Urinary bladder (tissue), 4 donors: ENCODE results near the gene SDHD. TPM values are rescaled to one million over a fixed set of nuclear protein-coding genes. Genes with fewer than 3 reads are reported as not detected.
"Not testable (repeated sequence)": the region's sequence is repeated elsewhere in the genome, so short reads cannot be mapped to it uniquely, and the experiment has no call there.

Source experiments
- DNase-seq: peaks from one replicate; pipeline ENCODE4 v3.0.0-alpha.2; 2015; ENCODE audit errors: extremely low spot score
- H3K27ac ChIP-seq: one replicate; pipeline ENCODE4 v1.5.1; 2013; ENCODE audit warnings: low read depth, mild to moderate bottlenecking, moderate library complexity
- H3K36me3 ChIP-seq: one replicate; pipeline ENCODE4 v1.6.1; 2013; ENCODE audit warnings: mild to moderate bottlenecking, moderate library complexity; ENCODE audit not compliant: insufficient read depth
- H3K4me1 ChIP-seq: one replicate; pipeline ENCODE4 v1.6.1; 2013; ENCODE audit warnings: mild to moderate bottlenecking, moderate library complexity; ENCODE audit not compliant: insufficient read depth
- H3K4me3 ChIP-seq: one replicate; pipeline ENCODE4 v1.5.1; 2013; ENCODE audit warnings: low read depth, low read length
- WGBS: extraction: QIAGEN DNeasy Blood & Tissue Kit; methylation state at CpG from one replicate; pipeline ENCODE4 v1.1.7; 2013; 5-methylcytosine and 5-hydroxymethylcytosine counted together
- polyA plus RNA-seq: library from polyadenylated mRNA; stranded (reverse); fragments of 200-250 nt; gene quantifications from one replicate; pipeline ENCODE4 v1.2.3, GENCODE V29; 2013
- total RNA-seq: library from RNA; depleted of rRNA; stranded (reverse); fragments of >200 nt; gene quantifications from one replicate; pipeline ENCODE4 v1.2.3, GENCODE V29; 2014
- donor health status: healthy with polysubstance abuse.
- donor health status: healthy.

SDHD gene
- total and polyA plus RNA-seq, 2 donors, result 166 to 180 TPM

DNA sequence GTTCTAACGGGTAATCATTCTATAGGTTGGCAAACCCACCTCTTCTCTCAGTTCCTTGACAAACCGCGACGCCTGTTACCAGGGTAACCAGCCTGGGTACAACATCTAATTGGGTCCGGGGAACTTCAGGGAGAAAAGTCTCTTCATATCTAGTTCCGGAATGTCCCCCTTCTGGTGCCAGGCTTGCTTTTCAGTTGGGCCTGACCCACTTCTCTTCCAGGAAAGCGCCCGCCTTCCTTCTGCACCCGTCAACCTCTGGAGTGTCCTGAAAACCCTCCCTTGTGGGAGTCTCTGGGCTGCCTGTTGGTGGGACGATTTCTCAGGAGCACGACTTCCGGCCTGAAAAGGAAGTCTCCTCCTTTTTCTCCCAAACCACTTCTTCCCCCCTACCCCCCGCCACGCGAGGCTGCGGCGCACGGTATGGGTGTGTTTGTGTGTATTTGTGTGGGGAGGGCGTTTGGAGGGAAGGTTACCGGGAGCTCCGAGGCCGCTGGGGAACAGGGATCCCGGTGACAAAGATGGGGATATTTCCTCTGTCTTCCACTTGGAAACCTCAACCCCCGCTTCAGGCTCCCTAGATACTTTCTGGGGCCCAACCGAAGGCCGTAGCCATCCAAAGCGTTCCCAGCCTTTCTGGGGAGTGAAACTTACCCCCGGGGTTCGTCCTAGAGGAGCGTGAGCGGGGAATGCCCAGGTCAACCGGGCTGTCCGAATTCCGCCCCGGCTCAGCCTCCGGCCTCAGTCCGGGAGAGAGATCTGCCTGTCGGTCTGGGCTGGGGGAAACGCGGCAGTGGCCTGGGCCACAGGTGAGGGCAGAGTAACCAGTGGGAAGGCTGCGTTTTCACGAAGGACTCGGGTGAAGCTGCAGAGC, 12.5 kb upstream of the SDHD start, which contains the start of the genes NKAPD1 and PIH1D2:
NKAPD1 (plus strand) TSS at position 359 of the 871 bp plus-strand sequence. CDS start 1,276 bp downstream, outside the sequence.
PIH1D2 (minus strand) TSS at position 77 of the 871 bp plus-strand sequence. CDS start 843 bp downstream, outside the sequence.
- H3K4me1 ChIP-seq, result no peaks in the 10 kb centered on the region
- H3K36me3 ChIP-seq, result peaks cover 7% of the 10 kb centered on the region
- peak within 1 kb of the TSS; percentile 95 for H3K27ac ChIP-seq
- DNase-seq, result peak; percentile 83
- peak within 1 kb of the TSS; percentile 90 for H3K4me3 ChIP-seq
- WGBS, result under 1% methylated on average over 43 of the region's 43 CpGs

DNA sequence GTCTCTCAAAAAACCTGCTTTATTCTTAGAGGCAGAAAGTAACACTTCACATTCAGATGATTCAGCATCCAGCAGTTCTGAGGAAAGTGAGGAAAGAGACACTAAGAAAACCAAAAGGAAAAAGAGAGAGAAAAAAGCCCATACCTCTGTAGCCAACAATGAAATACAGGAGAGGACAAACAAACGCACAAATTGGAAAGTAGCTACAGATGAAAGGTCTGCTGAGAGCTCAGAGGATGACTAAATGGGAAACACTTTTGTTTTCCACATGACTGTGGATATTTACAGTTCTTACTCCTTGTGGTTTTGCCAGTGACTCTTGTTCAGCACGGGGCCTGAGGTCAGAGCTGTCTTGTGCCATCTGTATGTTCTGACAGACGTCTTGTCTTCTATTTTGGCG, 3.9 kb upstream of the SDHD start:
- no peak overlapping the region for H3K27ac ChIP-seq
- H3K36me3 ChIP-seq, result peaks cover 8% of the 10 kb centered on the region
- H3K4me3 ChIP-seq, result no peak overlapping the region
- no peaks in the 10 kb centered on the region for H3K4me1 ChIP-seq
- no peak for DNase-seq
- WGBS, result 81% methylated on average over 4 of the region's 4 CpGs

DNA sequence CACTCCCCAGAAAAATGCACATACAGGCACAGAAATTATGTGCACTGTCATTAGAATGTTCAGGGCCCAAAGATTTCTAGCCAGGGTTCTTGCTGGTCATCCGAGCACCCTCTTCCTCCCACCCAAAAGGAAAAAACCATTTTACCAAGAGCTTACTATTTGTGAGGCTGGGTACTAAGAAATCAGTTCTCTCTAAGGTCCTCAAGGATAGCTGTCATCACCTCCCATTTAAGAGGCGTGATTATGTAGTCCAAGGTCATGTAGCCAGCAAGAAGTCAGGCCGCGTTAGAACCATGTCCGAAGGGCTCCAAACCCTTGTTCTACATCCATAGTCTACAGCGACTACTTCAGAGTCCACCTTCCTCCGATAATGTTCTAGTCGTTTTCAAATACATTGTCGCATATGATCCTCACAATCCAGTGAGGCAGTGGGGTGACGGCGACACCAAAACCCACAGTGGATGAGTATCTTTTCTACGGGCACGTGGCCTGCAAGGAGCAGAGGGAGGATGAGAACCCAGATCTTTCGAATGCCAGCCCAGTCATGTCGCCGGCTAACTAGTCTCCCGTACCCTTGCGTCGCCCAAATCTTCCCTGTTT, 751 bp upstream of the SDHD start:
- no peaks in the 10 kb centered on the region for H3K4me1 ChIP-seq
- H3K4me3 ChIP-seq, result peak overlapping the region; percentile 73
- 4% methylated on average over 19 of the region's 19 CpGs for WGBS
- no peak for DNase-seq
- H3K27ac ChIP-seq, result peak overlapping the region; percentile 63
- peaks cover 2% of the 10 kb centered on the region for H3K36me3 ChIP-seq

DNA sequence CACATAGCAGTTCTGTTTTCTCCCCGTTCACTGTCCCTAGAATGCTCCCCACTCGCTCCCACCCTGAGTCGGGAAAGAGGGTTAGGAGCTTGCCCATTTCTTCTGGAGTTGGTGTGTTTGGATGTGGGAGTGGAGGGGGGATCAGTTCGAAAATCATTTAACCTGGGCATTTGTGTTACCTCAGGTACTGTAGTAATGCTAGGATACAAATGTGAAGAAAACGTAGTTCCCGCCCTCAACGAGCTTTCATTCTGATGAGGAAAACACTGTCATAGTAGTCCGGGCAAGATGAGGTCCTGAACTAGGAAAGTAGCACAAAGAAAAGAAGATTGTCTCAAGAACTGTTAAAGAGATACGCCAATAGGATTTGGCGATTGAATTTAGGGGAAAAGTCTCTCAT, 539 bp downstream of the SDHD start:
- no peak for DNase-seq
- H3K36me3 ChIP-seq, result peaks cover 4% of the 10 kb centered on the region
- H3K27ac ChIP-seq, result no peak overlapping the region
- 16% methylated on average over 10 of the region's 10 CpGs for WGBS
- peak overlapping the region; percentile 73 for H3K4me3 ChIP-seq
- no peaks in the 10 kb centered on the region for H3K4me1 ChIP-seq

DNA sequence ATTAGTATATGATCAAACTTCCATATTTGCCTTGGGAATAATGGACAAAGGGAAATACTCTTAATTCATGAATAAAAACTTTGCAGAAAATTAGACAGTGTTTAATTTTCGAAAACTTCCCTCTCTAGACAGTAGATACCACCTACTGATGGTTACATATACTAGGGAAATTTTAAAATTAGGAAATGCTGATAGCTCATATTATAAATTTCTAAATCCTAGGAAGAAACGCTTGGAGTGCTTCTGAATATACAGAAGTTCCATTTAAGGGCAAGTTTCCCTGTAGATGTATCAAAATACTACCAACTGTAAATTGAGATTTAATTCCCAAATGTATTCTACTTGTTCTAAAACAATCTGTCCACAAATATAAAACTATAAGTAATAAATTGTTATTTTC, 8.6 kb downstream of the SDHD start:
- H3K4me1 ChIP-seq, H3K27ac ChIP-seq, H3K36me3 ChIP-seq, H3K4me3 ChIP-seq, DNase-seq: not testable (repeated sequence)
- 95% methylated on average over 2 of the region's 2 CpGs for WGBS

DNA sequence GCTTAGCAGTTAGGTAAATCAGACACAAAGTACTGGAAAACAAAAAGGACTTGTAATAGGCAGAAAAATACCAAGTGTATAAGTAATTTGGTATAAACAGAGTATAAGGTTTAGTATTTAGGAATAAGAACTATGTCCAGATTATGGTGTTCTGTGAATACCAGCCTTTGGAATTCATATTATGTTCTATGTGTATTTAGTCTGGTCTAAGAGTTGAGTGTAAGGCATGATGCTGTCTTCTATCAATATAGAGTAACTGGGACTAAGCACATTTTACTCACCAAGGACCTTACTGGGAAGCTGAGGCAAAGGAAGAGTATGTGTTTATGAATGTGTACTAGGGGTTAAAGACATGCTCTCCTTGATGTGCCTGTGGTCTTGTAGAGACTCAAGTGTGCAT, 9.5 kb downstream of the SDHD start:
- no peak overlapping the region for H3K4me3 ChIP-seq
- DNase-seq, result no peak
- peaks cover 5% of the 10 kb centered on the region for H3K36me3 ChIP-seq

DNA sequence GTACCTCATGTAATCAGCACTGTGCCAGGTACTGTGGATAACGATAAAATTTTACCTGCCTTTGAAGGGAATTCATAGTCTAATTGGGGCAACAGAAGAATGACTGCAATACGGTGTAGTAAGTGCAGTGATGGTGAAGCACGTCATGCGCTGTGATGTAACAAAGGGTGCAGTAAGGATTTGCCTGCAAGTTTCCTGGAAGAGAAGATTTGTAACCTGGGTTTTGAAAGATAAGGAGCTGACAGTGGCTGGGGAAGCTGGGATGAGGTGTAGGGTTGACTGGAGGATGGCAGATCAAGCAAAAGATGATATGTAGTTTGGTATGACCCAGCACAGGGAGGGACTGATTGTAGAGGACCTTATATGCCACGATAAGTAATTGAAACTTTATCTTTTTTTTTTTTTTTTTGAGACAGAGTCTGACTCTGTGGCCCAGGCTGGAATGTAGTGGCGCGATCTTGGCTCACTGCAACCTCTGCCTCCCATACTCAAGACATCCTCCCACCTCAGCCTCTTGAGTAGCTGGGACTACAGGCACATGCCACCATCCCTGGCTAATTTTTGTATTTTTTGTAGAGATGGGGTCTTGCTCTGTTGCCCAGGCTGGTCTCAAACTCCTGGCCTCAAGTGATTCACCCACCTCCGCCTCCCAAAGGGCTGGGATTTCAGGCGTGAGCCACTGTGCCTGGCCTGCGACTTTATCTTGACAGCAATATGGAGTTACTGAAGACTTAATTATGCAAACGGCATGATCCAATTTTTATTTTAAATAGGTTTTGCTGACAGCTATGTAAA, 11.3 kb downstream of the SDHD start:
- Histone ChIP-seq H3K4me1 (no peaks in the 10 kb centered on the region), H3K27ac (no peak overlapping the region), H3K4me3 (no peak overlapping the region), H3K36me3 (peaks cover 3% of the 10 kb centered on the region)
- 88% methylated on average over 11 of the region's 11 CpGs for WGBS
- no peak for DNase-seq

More for the DNA sequence above, 9.5 kb downstream of the SDHD start:
- no peaks in the 10 kb centered on the region for H3K4me1 ChIP-seq
- H3K27ac ChIP-seq, result no peak overlapping the region

DNA sequence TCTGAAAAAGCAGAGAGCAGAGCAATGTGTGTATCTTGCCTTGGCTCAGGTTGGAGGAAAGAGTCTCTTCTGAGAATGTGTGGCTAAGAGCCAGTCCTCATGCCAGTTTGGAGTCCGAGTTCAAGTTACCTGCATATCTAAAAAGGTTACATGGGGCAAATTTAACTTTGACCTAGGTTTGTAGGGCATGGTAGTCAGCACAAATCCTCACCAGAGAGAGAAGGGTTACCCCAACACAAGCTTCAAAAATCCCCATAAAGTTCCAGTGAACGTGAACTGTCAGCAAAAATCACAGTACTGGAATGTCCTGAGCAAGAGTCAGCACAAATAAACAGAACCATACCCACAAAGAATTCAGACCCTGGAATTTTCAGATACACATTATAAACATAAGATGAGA, 13.8 kb downstream of the SDHD start:
- WGBS, result 41% methylated on average over 2 of the region's 2 CpGs
- H3K4me3 ChIP-seq, result no peak overlapping the region
- no peak overlapping the region for H3K27ac ChIP-seq
- H3K4me1 ChIP-seq, result no peaks in the 10 kb centered on the region
- DNase-seq, result no peak
- H3K36me3 ChIP-seq, result no peaks in the 10 kb centered on the region

DNA sequence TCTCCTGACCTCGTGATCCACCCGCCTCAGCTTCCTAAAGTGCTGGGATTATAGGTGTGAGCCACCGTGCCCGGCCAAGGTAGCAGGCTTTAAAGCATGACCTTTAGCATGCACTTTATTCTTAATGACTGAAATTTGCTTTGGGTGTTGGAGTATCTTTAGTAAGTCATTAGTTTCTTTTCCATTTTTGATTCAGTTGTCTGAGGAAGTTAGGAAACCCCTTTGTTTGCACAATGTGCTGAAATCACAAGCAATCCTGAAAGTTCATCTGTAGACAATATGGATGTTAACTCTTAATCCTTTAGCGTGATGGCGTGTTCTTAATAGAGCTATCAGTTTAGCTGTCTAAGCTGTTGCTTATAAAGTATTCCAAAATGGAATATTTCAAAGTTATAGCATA, 16.8 kb downstream of the SDHD start:
- Histone ChIP-seq H3K27ac (no peak overlapping the region), H3K4me1 (no peaks in the 10 kb centered on the region), H3K4me3 (no peak overlapping the region), H3K36me3 (peaks cover 3% of the 10 kb centered on the region)
- no peak for DNase-seq
- WGBS, result 93% methylated on average over 6 of the region's 6 CpGs

DNA sequence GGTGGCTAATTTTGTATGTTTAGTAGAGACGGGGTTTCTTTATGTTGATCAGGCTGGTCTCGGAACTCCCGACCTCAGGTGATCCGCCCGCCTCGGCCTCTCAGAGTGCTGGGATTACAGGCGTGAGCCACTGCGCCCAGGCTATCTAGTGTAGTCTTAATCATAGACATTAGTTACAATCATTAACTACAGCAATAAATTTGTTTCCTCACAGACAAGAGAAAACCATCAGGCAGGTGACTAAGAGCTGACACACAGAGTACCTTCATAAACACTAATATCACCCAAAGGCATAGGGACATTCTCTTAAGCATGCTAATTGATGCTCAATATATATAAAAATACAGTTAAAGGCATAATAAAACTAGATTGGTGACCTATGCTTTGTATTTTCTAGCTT, 19.4 kb downstream of the SDHD start:
- DNase-seq, result no peak
- 94% methylated on average over 8 of the region's 8 CpGs for WGBS
- no peaks in the 10 kb centered on the region for H3K4me1 ChIP-seq
- peaks cover 3% of the 10 kb centered on the region for H3K36me3 ChIP-seq
- no peak overlapping the region for H3K27ac ChIP-seq
- no peak overlapping the region for H3K4me3 ChIP-seq

DNA sequence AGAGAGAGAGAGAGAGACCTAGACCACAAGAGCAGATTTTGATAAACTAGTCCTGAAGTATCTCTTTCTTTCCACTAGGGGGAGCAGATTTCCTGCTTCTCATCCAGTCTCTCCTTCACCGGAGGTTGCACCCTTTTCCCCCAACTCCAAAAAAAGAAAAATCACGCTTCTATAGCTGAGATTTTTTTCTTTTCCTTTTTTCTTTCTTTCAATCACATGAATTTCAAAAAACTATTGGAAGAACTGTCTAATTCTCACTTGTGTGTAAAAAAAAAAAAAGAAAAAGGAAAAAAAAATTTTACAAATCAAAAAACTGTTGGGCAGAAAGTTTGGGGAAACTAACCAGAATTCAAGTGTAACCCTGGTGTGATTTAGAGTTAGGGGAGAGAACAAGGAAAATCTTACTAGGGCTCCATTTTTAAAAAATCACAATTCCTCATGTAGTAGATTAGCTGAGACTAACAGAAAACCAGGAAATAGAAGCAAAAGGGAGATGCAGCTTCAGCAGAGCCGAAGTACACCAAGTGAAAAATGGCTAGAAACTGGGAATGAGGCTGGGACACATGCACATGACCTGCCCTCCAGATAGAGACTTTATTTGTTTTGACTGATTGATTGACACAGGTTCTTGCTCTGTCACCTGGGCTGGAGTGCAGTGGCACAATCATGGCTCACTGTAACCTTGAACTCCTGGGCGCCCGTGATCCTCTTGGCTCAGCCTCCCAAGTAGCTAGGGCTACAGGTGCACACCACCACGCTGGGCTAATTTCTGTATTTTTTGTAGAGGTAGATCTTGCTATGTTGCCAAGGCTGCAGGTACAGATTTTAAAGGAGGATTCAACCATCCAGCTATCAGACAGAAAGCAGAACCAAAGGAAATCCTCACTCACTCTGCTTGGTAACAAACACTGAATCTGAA, 27.1 kb downstream of the SDHD start:
- no peak for DNase-seq
- Histone ChIP-seq H3K4me3 (no peak overlapping the region), H3K27ac (no peak overlapping the region), H3K4me1 (no peaks in the 10 kb centered on the region), H3K36me3 (no peaks in the 10 kb centered on the region)
- 64% methylated on average over 6 of the region's 6 CpGs for WGBS

DNA sequence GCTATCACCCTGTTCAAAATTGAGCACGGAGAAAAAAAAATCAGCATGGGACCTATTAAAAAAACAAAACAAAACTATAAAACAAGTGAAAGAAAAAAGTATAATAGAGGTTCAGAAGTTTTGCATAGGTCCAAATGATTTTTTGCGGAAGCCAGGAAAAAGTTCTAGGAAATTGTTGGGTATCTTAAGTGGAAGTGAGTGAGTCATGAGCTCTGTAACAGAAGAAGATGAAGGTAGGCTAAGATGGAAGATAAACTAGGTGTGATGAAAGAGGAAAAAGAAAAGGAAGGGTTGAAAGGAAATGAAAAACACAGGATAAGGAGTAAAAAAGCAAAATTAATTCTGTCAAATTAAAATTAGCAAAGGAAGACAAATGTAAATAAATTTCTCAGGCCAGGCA, 27.8 kb downstream of the SDHD start:
- DNase-seq, result no peak
- H3K4me3 ChIP-seq, result no peak overlapping the region
- WGBS, result 94% methylated on average over 2 of the region's 2 CpGs
- H3K27ac ChIP-seq, result no peak overlapping the region
- no peaks in the 10 kb centered on the region for H3K4me1 ChIP-seq
- no peaks in the 10 kb centered on the region for H3K36me3 ChIP-seq

DNA sequence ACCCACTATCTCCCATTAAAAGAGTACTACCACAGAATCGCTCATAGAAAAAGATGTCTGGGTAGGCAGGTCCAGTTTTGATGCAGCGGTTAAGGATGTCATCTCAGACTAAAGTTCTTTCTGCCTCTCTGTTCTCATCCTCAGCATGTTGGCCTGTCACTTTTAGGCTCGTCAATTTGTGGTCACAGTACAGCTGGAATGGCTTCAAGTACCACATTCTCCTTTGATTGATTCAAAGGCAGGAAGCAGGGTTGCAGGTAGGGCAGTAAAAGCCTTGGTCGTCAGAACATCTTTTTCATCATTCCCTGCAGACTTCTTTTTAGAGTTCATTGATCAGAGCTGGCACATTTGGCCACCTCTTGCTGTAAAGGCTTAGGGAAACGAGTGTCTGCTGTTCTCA, 28.7 kb downstream of the SDHD start:
- Histone ChIP-seq H3K27ac (no peak overlapping the region), H3K36me3 (no peaks in the 10 kb centered on the region), H3K4me1 (no peaks in the 10 kb centered on the region), H3K4me3 (no peak overlapping the region)
- no peak for DNase-seq
- 73% methylated on average over 5 of the region's 5 CpGs for WGBS
